IPS DF 6.9 (cell line): ENCODE results near the gene SERPINB1.

Experiments used
- DNase-seq: peaks from one replicate; pipeline ENCODE4 v3.0.0-alpha.2; 2013; ENCODE audit warnings: low read depth, low spot score
- H3K27ac ChIP-seq: one replicate; pipeline ENCODE4 v1.5.1; 2013; ENCODE audit warnings: low read length, control low read depth
- H3K27me3 ChIP-seq: 2 replicates; pipeline ENCODE4 v1.6.1; 2013; ENCODE audit warnings: mild to moderate bottlenecking, low read length; ENCODE audit not compliant: control insufficient read depth, insufficient read depth
- H3K36me3 ChIP-seq: 2 replicates; pipeline ENCODE4 v1.6.1; 2013; ENCODE audit warnings: low read length; ENCODE audit not compliant: control insufficient read depth, insufficient read depth
- H3K4me1 ChIP-seq: 2 replicates; pipeline ENCODE4 v1.6.1; 2013; ENCODE audit warnings: low read length; ENCODE audit not compliant: control insufficient read depth, insufficient read depth
- H3K4me3 ChIP-seq: 2 replicates; pipeline ENCODE4 v1.5.1; 2013; ENCODE audit warnings: mild to moderate bottlenecking, low read length
- H3K9me3 ChIP-seq: 2 replicates; pipeline ENCODE4 v1.6.1; 2013; ENCODE audit warnings: low read length, inconsistent platforms; ENCODE audit not compliant: control insufficient read depth, insufficient read depth
- WGBS: extraction: QIAGEN DNeasy Blood & Tissue Kit; methylation state at CpG from one replicate; pipeline ENCODE4 v1.1.7; 2013; ENCODE audit warnings: mixed read lengths, missing lambda C conversion rate; ENCODE audit not compliant: insufficient read length, insufficient coverage; 5-methylcytosine and 5-hydroxymethylcytosine counted together

SERPINB1 gene

DNA sequence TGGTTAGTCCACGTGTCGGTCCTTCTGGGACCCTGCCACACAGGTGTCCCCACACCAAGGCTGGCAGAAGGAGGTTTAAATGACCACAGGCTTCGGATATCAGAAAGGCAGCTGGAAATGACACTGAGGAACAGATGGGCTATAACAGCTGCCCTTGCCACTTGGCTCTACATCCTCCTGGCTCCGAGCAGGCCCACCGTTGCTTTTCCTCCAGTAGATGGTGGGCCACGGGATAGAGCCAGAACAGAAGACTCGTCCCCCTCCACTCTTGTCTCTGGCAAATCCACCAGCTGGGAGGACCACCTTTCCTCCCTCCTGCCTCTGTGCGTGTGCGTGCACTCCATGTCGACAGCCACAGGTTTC, 58.9 kb downstream of the SERPINB1 start:
- no CpG with 5 or more reads among the region's 10 CpGs for WGBS
- no peak for DNase-seq
- no peak overlapping the region for H3K4me3 ChIP-seq
- no peak overlapping the region for H3K27ac ChIP-seq
- H3K9me3 ChIP-seq, result no peaks in the 10 kb centered on the region
- no peaks in the 10 kb centered on the region for H3K4me1 ChIP-seq
- H3K36me3 ChIP-seq, result no peaks in the 10 kb centered on the region
- H3K27me3 ChIP-seq, result no peaks in the 10 kb centered on the region

DNA sequence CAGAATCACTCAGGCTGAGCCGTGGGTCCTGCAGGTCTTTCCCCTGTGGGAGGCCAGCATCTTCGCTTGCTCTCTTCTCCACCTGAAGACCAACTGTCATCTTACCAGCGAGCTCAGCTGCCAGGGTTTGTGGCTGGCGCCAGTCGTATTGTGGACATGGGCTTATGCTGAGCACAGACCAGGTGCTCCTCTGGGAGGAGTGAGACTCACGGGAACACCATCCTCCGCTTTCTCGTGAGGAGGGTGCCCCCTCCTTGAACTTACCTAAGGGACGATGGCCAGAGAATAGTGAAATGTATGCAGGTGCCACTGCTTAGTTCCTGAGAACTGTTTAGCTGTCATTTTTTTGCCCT, 59.3 kb downstream of the SERPINB1 start:
- Histone ChIP-seq H3K36me3 (no peaks in the 10 kb centered on the region), H3K27me3 (no peaks in the 10 kb centered on the region), H3K9me3 (no peaks in the 10 kb centered on the region), H3K27ac (no peak overlapping the region), H3K4me1 (no peaks in the 10 kb centered on the region), H3K4me3 (no peak overlapping the region)
- no CpG with 5 or more reads among the region's 9 CpGs for WGBS
- DNase-seq, result no peak
